HG03039 (cell line): ENCODE results near the gene ABL2.
"Not testable (repeated sequence)": the region's sequence is repeated elsewhere in the genome, so short reads cannot be mapped to it uniquely, and the experiment has no call there.

Experiments used
- ATAC-seq: cut with Tn5 transposase; IDR thresholded peaks from one replicate; pipeline ENCODE4 v1.9.1; 2021; ENCODE audit warnings: mild to moderate bottlenecking, moderate library complexity; ENCODE audit not compliant: unreplicated experiment

Gene ABL2

GRCh38 chr1:179229214-179230140 lies at the start of gene ABL2:
Gene ABL2 (minus strand): TSS chr1:179229677. CDS start chr1:179229397, 280 bp downstream.
- ATAC-seq, result peak; percentile 46

DNA sequence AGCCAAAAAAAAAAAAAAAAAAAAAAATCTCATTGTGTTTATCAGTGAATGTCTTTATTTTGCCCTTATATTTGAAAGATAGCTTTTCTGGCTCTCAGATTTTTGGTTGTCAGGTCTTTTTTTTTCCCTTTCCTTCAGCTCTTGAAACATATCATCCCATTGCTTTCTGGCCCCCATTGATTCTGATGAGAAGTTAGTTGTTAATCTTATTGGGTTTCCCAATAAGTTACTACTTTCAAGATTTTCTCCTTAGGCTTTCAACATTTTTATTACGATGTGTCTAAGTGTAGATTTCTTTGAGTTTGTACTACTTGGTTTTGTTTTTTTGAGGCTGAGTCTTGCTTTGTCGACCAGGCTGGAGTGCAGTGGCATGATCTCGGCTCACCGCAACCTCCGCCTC lies 49.4 kb upstream of the ABL2 start:
- ATAC-seq, result no peak

DNA sequence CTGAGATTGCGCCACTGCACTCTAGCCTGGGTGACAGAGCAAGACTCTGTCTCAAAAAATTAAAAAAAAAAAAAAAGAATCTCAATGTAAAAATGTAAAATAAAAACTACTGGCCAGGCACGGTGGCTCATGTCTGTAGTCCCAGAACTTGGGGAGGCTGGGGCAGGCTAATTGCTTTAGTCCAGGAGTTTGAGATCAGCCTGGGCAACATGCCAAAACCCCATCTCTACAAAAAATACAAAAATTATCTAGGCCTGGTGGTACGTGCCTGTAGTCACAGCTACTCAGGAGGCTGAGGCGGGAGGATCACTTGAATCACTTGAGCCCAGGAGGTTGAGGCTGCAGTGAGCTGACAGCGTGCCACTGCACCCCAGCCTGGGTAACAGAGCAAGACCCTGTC lies 44.9 kb upstream of the ABL2 start:
- ATAC-seq, result not testable (repeated sequence)

DNA sequence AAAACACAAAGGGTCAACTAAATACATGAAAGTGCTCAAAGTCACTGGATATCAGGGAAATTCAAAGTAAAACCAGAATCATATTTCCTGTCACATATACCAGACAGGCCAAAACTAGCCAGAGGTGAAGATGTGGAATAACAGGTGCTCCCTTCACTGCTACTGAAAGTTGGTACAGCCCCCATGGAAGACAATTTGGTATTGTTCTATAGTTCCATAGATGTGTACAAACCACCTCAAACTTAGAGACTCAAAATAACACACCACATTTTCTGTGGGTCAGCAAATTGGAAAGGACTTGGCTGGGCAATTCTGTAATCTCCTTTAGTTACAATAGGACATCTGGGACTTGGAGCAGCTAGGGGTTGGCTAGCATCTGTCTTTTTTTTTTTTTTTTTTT lies 39.6 kb upstream of the ABL2 start:
- ATAC-seq, result no peak

GRCh38 chr1:179264507-179264906 lies 35.0 kb upstream of the ABL2 start:
- ATAC-seq, result no peak

DNA sequence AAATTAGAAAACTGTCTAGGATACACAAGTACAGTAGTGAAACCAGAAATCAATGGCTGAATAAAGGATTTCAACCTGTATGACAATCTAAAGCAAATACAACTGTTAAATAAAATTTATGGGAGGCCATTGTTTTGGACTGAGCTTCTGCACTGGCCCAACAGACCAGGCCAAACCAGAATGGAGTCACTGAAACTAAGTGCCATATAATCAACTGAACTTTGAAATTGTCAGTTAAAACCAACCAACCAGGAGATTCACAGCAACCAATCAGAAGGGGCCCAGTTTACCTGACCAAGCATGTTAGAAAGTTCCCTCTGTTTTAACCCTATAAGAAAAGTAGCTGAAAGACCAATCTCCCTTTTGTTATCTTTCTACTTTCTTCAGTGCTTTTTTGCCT lies 33.6 kb upstream of the ABL2 start:
- ATAC-seq, result no peak

- ATAC-seq, result no peak
Measured at GRCh38 chr1:179262183-179262582, 32.7 kb upstream of the ABL2 start.

DNA sequence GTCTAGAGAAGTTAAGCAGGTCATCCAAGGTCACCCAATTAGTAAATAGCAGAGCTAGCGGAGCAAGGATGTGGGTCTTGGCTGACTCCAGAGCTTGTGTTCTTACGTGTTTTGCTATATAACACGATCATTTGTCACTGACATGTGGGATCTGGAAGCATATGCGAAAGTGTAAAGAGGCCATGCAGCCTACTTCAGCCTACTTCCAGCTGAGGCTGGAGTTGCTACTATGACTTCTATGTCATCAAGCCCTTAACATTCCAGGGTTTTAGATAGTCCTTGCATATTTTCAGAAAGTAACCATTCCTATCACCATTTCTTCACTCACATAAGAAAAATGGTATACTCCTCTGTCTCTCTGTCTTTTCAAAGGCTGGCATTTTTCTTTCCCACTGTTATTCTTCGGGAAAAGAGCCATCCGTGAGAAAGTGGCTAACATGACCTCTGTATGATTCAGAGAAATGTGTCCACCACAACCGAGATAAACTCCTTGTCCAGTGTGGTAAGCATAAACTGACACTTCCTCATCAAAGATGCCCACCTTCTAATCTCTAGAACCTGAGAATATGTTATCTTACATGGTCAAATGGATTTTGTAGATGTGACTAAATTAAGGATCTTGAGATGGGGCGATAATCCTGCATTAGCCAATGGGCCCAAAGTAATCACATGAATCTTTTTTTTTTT lies 24.0 kb upstream of the ABL2 start:
- no peak for ATAC-seq

GRCh38 chr1:179252606-179253005 lies 23.1 kb upstream of the ABL2 start:
- no peak for ATAC-seq

DNA sequence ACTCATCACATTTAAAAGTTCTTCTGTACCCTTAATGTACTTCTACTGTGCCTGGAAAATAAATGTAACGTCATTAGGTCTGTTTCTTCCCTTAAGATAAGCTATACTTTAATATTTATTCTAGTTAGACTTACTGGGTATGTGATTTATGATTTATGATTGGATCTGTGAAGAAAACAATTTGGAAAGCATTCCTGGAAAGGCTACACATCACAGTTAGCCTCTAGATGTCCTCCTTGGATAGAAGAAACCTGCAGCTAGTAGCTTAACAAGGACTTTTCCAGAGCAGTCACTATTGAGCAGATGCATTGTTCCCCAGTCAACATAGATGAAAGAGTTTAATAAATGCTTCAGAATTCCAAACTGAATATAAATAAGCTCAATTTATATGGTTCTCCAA lies 22.2 kb upstream of the ABL2 start:
- ATAC-seq, result no peak

DNA sequence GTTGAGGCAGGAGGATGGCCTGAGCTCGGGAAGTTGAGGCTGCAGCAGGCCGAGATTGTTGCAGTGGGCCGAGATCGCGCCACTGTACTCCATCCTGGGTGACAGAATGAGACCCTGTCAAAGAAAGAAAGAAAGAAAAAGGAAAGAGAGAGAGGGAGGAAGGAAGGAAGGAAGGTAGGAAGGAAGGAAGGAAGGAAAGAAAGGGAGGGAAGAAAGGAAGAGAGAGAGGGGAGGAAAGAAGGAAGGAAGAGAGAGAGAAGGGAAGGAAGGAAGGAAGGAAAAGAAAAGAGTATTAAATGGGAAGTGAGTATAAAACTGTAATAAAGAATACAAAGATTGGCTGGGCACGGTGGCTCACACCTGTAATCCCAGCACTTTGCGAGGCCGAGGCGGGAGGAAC lies 18.4 kb upstream of the ABL2 start:
- ATAC-seq, result no peak

GRCh38 chr1:179245426-179245825 lies 15.9 kb upstream of the ABL2 start:
- ATAC-seq, result not testable (repeated sequence)

DNA sequence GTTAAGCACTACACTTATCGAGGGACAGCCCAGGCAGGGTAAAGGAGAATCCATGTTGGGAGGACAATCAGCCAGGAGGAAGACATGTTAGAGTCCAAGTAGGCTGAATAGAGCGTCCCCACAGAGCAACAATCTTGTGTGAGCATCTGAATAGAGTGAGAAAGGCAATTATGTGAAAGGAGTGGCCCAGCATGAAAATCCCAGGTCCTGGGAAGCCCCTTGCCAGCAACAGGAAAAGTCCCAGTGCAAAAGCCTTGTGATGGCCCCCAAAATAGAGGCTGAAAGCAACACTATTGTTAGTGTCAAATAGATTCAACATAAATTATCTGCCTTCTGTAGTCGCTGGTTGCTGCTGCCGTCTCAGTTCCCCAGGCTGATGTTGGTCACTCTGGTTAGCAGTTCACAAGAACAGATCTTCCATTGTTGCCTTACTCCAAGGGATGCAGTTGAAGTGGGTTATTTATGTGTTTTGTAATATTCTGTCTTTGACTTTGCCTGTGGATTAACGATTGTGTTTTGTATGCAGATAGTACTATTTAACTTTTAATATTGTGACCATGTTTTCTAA lies 12.1 kb upstream of the ABL2 start:
- ATAC-seq, result no peak

DNA sequence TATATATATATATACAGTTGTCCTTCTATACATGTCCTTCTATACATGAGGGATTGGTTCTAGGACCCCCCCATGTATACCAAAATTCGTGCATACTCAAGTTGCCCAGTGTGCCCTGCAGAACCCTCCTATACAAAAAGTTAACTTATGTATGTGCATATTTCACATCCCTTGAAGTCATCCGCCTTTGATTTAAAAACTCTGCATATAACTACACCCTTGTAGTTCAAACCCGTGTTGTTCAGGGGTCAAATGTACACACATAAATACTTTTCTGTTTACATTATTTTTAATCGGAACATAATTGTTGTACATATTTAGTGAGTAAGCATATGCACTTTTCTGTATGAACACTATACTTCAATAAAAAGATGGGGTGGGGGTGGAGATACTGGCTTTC lies 7.7 kb upstream of the ABL2 start:
- ATAC-seq, result no peak

- ATAC-seq, result no peak
Measured at GRCh38 chr1:179234863-179235262, 5.4 kb upstream of the ABL2 start.

- no peak for ATAC-seq
Measured at GRCh38 chr1:179231923-179232322, 2.4 kb upstream of the ABL2 start.

GRCh38 chr1:179230721-179231120 lies 1.2 kb upstream of the ABL2 start:
- ATAC-seq, result no peak

DNA sequence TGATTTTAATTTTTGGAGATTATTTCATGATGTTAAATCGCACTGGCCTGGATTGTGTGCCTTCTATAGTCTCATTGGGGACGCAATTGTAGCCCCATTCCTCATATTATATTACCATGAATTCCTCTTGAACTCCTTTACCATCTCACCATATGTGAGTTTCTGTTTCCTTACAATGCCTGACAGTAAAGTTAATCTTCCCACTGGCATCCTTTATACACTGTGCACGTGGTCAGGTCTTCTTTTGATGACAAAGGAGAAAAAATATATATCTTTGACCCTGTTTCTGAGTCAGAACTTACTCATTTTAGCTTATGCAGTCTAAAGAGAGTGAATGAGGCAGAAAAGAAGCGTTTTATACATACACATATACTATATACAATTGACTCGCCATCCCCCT lies 774 bp upstream of the ABL2 start:
- ATAC-seq, result no peak

DNA sequence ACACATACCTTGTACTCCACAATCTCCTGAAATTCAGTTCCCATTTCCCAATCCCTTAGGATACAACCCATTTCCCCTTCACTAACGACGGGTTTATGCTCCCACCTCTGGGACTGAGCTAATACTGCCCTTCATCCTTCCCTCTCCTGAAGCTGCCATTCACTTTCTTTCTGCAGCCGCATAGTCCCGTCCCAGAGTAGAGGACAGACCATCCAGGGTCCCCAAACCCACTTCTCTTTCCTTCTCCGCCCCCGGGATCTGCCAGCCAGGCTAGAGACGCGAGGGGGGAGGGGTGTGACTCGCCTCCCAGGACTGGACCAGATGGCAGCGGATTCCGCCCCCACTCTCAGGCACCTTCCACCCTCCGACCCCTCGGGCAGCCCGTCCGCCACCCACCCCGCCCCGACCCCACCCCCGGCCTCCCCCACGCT lies 679 bp downstream of the ABL2 start:
- ATAC-seq, result peak; percentile 16

- no peak for ATAC-seq
Measured at GRCh38 chr1:179226738-179227137, 2.7 kb downstream of the ABL2 start.

GRCh38 chr1:179224466-179224865 lies 5.0 kb downstream of the ABL2 start:
- not testable (repeated sequence) for ATAC-seq

- ATAC-seq, result not testable (repeated sequence)
Measured at GRCh38 chr1:179221121-179221520, 8.4 kb downstream of the ABL2 start.
